ENCODE measurements around the gene WFIKKN1. TPM values are rescaled to one million over a fixed set of nuclear protein-coding genes. Genes with fewer than 3 reads are reported as not detected.

The WFIKKN1 gene
- total and polyA plus RNA-seq, 2 experiments from 2014 or later: 79.6 to 125 TPM

DNA sequence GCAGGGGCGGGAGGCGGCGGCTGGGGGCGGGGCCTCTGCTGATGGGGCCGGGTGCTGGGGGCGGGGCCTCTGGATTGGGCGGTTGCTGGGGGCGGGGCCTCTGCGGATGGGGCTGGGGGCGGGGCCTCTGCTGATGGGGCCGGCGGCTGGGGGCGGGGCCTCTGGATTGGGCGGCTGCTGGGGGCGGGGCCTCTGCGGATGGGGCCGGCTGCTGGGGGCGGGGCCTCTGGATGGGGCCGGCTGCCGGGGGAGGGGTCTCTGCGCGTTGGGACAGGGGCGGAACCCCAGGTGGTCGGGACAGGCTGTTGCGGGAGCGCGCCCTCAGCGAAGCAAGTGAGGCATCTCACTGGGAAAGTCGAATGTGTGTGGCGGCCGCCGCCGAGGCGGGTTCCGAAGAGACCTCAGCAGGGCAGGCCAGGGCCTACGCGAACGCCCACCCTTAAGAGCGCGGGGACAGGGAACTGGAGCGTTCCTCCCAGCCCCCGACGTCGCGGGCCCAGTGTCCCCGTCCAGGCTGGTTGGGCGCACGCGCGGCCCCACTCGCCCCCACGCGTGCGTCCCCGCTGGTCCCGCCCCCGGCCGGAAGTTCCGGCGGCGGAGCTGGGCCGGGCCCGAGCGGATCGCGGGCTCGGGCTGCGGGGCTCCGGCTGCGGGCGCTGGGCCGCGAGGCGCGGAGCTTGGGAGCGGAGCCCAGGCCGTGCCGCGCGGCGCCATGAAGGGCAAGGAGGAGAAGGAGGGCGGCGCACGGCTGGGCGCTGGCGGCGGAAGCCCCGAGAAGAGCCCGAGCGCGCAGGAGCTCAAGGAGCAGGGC lies 49.2 kb downstream of the WFIKKN1 start, which contains the start of gene STUB1:
STUB1 (plus strand) TSS at position 597 of the 811 bp plus-strand sequence; CDS start at position 713, 116 bp downstream.
- H3K27ac ChIP-seq: peak within 1 kb of the TSS; percentile 92
- peaks cover 22% of the 10 kb centered on the region for H3K36me3 ChIP-seq
- H3K9me3 ChIP-seq (ENCODE audit: low read depth): no peaks in the 10 kb centered on the region
- no peaks in the 10 kb centered on the region for H3K27me3 ChIP-seq
- peak; percentile 91 to 94 for DNase-seq (ENCODE audit: low read depth in 1 of 2, low spot score in 1 of 2)
- H3K4me3 ChIP-seq: peak within 1 kb of the TSS; percentile 95
- TF ChIP-seq, protein P1, sequence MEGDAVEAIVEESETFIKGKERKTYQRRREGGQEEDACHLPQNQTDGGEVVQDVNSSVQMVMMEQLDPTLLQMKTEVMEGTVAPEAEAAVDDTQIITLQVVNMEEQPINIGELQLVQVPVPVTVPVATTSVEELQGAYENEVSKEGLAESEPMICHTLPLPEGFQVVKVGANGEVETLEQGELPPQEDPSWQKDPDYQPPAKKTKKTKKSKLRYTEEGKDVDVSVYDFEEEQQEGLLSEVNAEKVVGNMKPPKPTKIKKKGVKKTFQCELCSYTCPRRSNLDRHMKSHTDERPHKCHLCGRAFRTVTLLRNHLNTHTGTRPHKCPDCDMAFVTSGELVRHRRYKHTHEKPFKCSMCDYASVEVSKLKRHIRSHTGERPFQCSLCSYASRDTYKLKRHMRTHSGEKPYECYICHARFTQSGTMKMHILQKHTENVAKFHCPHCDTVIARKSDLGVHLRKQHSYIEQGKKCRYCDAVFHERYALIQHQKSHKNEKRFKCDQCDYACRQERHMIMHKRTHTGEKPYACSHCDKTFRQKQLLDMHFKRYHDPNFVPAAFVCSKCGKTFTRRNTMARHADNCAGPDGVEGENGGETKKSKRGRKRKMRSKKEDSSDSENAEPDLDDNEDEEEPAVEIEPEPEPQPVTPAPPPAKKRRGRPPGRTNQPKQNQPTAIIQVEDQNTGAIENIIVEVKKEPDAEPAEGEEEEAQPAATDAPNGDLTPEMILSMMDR (IDR thresholded peaks at IDR 0.05; ENCODE audit: low read depth, low read length): no peak
- peaks cover 14% of the 10 kb centered on the region for H3K4me1 ChIP-seq (ENCODE audit: low read depth)

- Histone ChIP-seq H3K27ac (peak overlapping the region; percentile 92), H3K36me3 (peaks cover 24% of the 10 kb centered on the region), H3K4me3 (peak overlapping the region; percentile 95), H3K27me3 (no peaks in the 10 kb centered on the region), H3K4me1 (ENCODE audit: low read depth) (peaks cover 13% of the 10 kb centered on the region), H3K9me3 (ENCODE audit: low read depth) (no peaks in the 10 kb centered on the region)
- no peak for DNase-seq (ENCODE audit: low read depth in 1 of 2, low spot score in 1 of 2)
- TF ChIP-seq, protein P1 (IDR thresholded peaks at IDR 0.05; ENCODE audit: low read depth, low read length): no peak
These were observed 49.8 kb downstream of the WFIKKN1 start for GRCh38 chr16:680625-680945.

GRCh38 chr16:680967-681745 lies 50.4 kb downstream of the WFIKKN1 start:
- DNase-seq (ENCODE audit: low read depth in 1 of 2, low spot score in 1 of 2): peak; percentile 40 to 63
- peak overlapping the region; percentile 92 for H3K27ac ChIP-seq
- TF ChIP-seq, protein P1 (IDR thresholded peaks at IDR 0.05; ENCODE audit: low read depth, low read length): peak; percentile 18

GRCh38 chr16:681746-682427 lies 51.1 kb downstream of the WFIKKN1 start:
- H3K4me1 ChIP-seq (ENCODE audit: low read depth): peaks cover 13% of the 10 kb centered on the region
- TF ChIP-seq, protein P1 (IDR thresholded peaks at IDR 0.05; ENCODE audit: low read depth, low read length): no peak
- no peak overlapping the region for H3K27ac ChIP-seq
- H3K27me3 ChIP-seq: no peaks in the 10 kb centered on the region
- peaks cover 29% of the 10 kb centered on the region for H3K36me3 ChIP-seq
- peak in 1 of 2 donors; percentile 43 for DNase-seq (ENCODE audit: low read depth in 1 of 2, low spot score in 1 of 2)
- no peak overlapping the region for H3K4me3 ChIP-seq
- no peaks in the 10 kb centered on the region for H3K9me3 ChIP-seq (ENCODE audit: low read depth)

More at GRCh38 chr16:680967-681745, 50.4 kb downstream of the WFIKKN1 start:
- Histone ChIP-seq H3K27me3 (no peaks in the 10 kb centered on the region), H3K4me1 (ENCODE audit: low read depth) (peaks cover 13% of the 10 kb centered on the region), H3K9me3 (ENCODE audit: low read depth) (no peaks in the 10 kb centered on the region), H3K36me3 (peaks cover 24% of the 10 kb centered on the region), H3K4me3 (peak overlapping the region; percentile 95)
